ENCODE results near the gene UNC5C.

Gene UNC5C

DNA sequence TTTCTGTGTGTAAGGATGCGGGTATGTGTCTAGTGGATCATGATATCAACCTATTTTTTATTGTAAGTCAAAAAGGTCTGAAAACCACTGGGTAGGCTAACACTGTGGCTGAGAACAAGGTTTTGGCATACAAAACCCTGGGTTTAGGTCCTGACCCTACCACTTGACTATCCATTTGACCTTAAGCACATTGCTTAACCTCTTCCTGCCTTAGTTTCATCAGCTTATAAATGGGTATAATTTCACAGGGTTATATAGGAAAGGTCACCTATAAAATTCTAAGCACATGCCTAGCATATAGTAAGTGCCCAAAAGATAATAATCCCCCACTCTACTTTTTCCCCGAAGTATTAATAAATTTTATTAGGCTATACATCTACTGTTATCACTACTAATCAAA is 263.0 kb downstream of the UNC5C start:
- Histone ChIP-seq H3K4me3 (ENCODE audit: low read depth in 1 of 2, low read length in 1 of 2) (no peak overlapping the region), H3K36me3 (no peaks in the 10 kb centered on the region), H3K27ac (no peak overlapping the region), H3K9me3 (no peaks in the 10 kb centered on the region), H3K4me1 (ENCODE audit: control insufficient read depth in 1 of 2, insufficient read depth in 1 of 2, low read depth in 1 of 2, low read length in 1 of 2) (no peaks in the 10 kb centered on the region), H3K27me3 (no peaks in the 10 kb centered on the region)
- TF ChIP-seq, protein P1, sequence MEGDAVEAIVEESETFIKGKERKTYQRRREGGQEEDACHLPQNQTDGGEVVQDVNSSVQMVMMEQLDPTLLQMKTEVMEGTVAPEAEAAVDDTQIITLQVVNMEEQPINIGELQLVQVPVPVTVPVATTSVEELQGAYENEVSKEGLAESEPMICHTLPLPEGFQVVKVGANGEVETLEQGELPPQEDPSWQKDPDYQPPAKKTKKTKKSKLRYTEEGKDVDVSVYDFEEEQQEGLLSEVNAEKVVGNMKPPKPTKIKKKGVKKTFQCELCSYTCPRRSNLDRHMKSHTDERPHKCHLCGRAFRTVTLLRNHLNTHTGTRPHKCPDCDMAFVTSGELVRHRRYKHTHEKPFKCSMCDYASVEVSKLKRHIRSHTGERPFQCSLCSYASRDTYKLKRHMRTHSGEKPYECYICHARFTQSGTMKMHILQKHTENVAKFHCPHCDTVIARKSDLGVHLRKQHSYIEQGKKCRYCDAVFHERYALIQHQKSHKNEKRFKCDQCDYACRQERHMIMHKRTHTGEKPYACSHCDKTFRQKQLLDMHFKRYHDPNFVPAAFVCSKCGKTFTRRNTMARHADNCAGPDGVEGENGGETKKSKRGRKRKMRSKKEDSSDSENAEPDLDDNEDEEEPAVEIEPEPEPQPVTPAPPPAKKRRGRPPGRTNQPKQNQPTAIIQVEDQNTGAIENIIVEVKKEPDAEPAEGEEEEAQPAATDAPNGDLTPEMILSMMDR (IDR thresholded peaks at IDR 0.05) = no peak

DNA sequence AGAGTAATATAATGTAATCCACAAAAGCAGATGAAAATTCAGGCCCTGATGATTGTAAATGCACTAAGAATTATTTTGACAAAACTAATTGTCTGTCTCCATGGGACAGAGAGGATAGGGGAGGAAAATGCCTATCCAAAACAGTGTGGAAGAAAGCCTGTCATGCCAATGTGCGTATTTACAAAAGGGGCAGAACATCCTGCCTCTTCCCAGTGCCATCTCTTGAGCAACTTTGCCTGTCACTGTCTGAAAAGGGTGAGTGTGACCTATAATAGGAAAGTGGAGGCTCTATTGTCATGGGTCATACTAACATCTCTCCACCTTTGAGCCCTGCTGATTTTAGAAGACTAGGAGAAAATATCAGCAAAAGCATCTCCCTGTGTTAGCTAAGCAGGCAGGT is 264.1 kb downstream of the UNC5C start:
- no peak overlapping the region for H3K4me3 ChIP-seq (ENCODE audit: low read depth in 1 of 2, low read length in 1 of 2)
- no peaks in the 10 kb centered on the region for H3K36me3 ChIP-seq
- H3K4me1 ChIP-seq (ENCODE audit: control insufficient read depth in 1 of 2, insufficient read depth in 1 of 2, low read depth in 1 of 2, low read length in 1 of 2) = no peaks in the 10 kb centered on the region
- TF ChIP-seq, protein P1 (IDR thresholded peaks at IDR 0.05) = no peak
- H3K27ac ChIP-seq = no peak overlapping the region
- H3K27me3 ChIP-seq = no peaks in the 10 kb centered on the region
- H3K9me3 ChIP-seq = no peaks in the 10 kb centered on the region

DNA sequence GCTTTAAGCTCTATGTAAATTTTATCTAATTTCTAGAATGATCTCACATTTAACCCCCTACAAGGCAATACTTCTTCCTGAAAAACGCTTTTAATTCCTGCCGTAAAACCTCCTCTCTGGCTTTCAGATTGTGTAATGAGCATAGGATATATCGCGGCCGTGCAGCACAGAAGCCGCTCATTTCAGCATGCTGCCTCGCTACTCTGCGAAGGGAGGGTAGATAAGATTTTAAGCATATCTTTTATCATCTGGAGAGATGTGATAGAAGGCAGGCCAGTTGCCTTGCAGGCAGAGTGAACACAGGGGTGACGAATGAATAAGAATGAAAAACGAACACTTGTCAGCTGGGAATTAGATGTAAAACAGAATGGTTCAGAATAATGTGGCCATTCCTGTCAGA is 265.5 kb downstream of the UNC5C start:
- no peaks in the 10 kb centered on the region for H3K27me3 ChIP-seq
- H3K27ac ChIP-seq = no peak overlapping the region
- no peak overlapping the region for H3K4me3 ChIP-seq (ENCODE audit: low read depth in 1 of 2, low read length in 1 of 2)
- no peaks in the 10 kb centered on the region for H3K4me1 ChIP-seq (ENCODE audit: control insufficient read depth in 1 of 2, insufficient read depth in 1 of 2, low read depth in 1 of 2, low read length in 1 of 2)
- TF ChIP-seq, protein P1 (IDR thresholded peaks at IDR 0.05) = no peak
- H3K9me3 ChIP-seq = no peaks in the 10 kb centered on the region
- no peaks in the 10 kb centered on the region for H3K36me3 ChIP-seq

GRCh38 chr4:95272797-95273196 is 276.0 kb downstream of the UNC5C start:
- H3K9me3 ChIP-seq = no peaks in the 10 kb centered on the region
- no peaks in the 10 kb centered on the region for H3K36me3 ChIP-seq
- no peak overlapping the region for H3K4me3 ChIP-seq (ENCODE audit: low read depth in 1 of 2, low read length in 1 of 2)
- TF ChIP-seq, protein P1 (IDR thresholded peaks at IDR 0.05) = no peak
- H3K4me1 ChIP-seq (ENCODE audit: control insufficient read depth in 1 of 2, insufficient read depth in 1 of 2, low read depth in 1 of 2, low read length in 1 of 2) = no peaks in the 10 kb centered on the region
- H3K27me3 ChIP-seq = no peaks in the 10 kb centered on the region
- H3K27ac ChIP-seq = no peak overlapping the region

- TF ChIP-seq, protein P1 (IDR thresholded peaks at IDR 0.05) = no peak
Observed at GRCh38 chr4:95272036-95272435, 276.7 kb downstream of the UNC5C start.

More at GRCh38 chr4:95272036-95272435, 276.7 kb downstream of the UNC5C start:
- H3K36me3 ChIP-seq = no peaks in the 10 kb centered on the region
- no peak overlapping the region for H3K4me3 ChIP-seq (ENCODE audit: low read depth in 1 of 2, low read length in 1 of 2)
- H3K27ac ChIP-seq = no peak overlapping the region
- H3K4me1 ChIP-seq (ENCODE audit: control insufficient read depth in 1 of 2, insufficient read depth in 1 of 2, low read depth in 1 of 2, low read length in 1 of 2) = no peaks in the 10 kb centered on the region
- H3K9me3 ChIP-seq = no peaks in the 10 kb centered on the region
- H3K27me3 ChIP-seq = no peaks in the 10 kb centered on the region
